ENCODE data around the gene COL16A1. TPM values are rescaled to one million over a fixed set of nuclear protein-coding genes. Genes with fewer than 3 reads are reported as not detected.

The COL16A1 gene
- total RNA-seq, 4 donors from 2014 or later: 76.5 to 292 (median 177) TPM

DNA sequence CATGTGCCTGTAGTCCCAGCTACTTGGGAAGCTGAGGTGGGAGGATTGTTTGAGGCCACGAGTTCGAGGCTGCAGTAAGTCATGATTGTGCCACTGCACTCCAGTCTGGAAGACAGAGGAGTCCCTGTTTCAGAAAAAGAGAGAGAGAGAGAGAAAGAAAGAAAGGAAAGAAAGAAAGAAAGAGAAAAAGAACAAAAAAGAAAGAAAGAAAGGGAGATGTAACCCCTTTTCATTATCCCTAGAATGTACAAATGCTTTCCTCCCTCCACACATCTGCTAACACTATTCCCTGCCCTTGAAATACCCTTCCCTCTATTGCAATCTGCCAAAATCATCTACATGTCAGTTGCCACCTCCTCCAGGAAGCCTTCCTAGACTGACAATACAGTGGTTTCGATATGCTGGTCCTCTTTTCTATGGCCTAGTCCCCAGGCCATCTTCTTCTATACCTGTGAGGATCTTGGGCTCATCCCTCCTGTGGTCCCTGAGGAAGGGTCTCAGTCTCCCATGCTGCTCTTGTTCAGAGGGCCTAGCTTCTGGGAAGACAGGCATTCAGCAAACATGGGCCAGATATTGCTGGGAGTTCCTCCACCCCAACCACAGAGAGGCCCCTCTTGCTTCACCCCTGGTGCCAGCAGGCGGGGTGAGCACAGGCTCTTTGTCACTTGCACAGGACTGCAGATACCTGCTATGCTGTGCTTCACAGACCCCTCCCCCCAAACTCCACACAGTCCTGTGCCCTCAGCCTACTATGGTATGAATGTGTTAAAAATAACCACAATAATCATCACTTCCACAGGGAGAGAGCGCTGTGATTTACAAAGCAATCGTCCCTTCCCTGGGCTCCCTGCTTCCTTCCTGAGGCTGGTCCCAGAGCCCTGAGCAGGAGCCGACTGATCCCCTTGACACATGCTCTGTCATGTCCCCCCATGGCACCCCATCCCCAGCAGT is 46.2 kb upstream of the COL16A1 start:
- Histone ChIP-seq H3K27ac (no peak overlapping the region), H3K4me3 (no peak overlapping the region), H3K36me3 (no peaks in the 10 kb centered on the region), H3K27me3 (no peaks in the 10 kb centered on the region), H3K4me1 (no peaks in the 10 kb centered on the region), H3K9me3 (no peaks in the 10 kb centered on the region)
- TF ChIP-seq, protein P1, sequence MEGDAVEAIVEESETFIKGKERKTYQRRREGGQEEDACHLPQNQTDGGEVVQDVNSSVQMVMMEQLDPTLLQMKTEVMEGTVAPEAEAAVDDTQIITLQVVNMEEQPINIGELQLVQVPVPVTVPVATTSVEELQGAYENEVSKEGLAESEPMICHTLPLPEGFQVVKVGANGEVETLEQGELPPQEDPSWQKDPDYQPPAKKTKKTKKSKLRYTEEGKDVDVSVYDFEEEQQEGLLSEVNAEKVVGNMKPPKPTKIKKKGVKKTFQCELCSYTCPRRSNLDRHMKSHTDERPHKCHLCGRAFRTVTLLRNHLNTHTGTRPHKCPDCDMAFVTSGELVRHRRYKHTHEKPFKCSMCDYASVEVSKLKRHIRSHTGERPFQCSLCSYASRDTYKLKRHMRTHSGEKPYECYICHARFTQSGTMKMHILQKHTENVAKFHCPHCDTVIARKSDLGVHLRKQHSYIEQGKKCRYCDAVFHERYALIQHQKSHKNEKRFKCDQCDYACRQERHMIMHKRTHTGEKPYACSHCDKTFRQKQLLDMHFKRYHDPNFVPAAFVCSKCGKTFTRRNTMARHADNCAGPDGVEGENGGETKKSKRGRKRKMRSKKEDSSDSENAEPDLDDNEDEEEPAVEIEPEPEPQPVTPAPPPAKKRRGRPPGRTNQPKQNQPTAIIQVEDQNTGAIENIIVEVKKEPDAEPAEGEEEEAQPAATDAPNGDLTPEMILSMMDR (IDR thresholded peaks at IDR 0.05): no peak
- no peak for TF ChIP-seq POLR2A (IDR thresholded peaks at IDR 0.05)
- DNase-seq: no peak
- intact Hi-C loops (cut with DNase I; ENCODE audit: low total_unique reads): no loop called here

DNA sequence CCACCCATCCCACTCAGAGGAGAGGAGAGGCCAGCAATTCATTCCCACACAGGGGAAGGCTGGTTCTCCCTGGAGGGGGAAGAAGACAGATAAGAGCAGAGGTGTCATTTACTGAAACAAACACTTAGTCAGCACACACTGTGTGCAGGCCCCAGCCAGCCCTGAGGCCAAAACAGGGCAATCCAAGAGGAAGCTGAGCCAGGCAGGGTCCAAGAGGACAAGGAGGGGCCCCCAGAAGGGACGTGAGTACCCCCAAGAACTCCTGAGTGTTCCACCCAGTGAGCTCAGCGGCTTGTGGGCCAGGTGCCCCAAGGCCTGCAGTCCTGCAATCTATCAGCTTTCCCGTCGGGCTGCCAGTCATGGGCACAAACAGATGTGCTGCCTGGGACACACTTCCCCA is 44.5 kb upstream of the COL16A1 start:
- Histone ChIP-seq H3K27me3 (no peaks in the 10 kb centered on the region), H3K9me3 (no peaks in the 10 kb centered on the region), H3K4me1 (no peaks in the 10 kb centered on the region), H3K4me3 (no peak overlapping the region), H3K27ac (no peak overlapping the region), H3K36me3 (no peaks in the 10 kb centered on the region)
- TF ChIP-seq POLR2A (IDR thresholded peaks at IDR 0.05): no peak
- TF ChIP-seq, protein P1 (IDR thresholded peaks at IDR 0.05): no peak
- DNase-seq: no peak
- intact Hi-C loops (cut with DNase I; ENCODE audit: low total_unique reads): no loop called here

DNA sequence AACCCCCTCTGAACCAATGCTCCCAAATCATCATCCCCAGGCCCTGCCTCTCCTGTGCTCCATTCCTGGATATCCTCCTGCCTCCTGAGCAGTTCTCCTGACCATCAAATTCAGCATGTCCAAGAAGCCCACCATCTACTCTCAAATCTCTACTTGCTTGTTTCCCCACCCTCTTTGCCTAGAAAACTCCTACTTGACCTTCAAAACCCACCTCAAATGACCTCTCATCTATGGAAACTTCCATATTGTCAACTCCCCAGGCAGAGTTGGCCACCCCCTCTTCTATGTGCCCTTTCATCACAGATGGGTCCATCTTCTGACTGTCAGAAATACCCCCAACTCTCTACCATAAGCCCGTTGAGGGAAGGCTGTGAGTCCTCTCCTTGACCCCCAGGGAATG is 43.5 kb upstream of the COL16A1 start:
- H3K4me3 ChIP-seq: no peak overlapping the region
- H3K27me3 ChIP-seq: no peaks in the 10 kb centered on the region
- no peak overlapping the region for H3K27ac ChIP-seq
- intact Hi-C loops (cut with DNase I; ENCODE audit: low total_unique reads): no loop called here
- H3K9me3 ChIP-seq: no peaks in the 10 kb centered on the region
- H3K36me3 ChIP-seq: no peaks in the 10 kb centered on the region
- no peaks in the 10 kb centered on the region for H3K4me1 ChIP-seq
- TF ChIP-seq, protein P1 (IDR thresholded peaks at IDR 0.05): no peak
- TF ChIP-seq POLR2A (IDR thresholded peaks at IDR 0.05): no peak
- no peak for DNase-seq

DNA sequence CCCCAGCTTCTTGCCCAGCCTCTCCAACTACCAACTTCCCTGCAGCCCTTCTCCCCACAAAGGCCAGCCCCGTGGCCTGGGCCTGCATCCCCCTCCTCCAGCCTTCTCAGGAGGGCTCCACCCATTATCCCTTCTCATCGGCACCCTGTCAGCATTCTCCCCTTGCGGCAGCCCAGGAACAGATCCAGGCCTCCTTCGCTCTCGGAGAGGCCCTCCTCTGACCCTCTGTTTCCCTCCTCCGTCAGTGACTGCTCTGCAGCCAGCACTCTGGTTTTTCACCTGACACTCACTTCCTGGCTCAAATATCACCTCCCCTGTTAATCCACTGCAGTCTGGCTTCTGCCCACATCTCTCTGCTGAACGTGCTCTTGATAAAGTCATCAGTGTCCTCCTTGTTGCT is 42.9 kb upstream of the COL16A1 start:
- DNase-seq: no peak
- H3K4me1 ChIP-seq: no peaks in the 10 kb centered on the region
- no peak for TF ChIP-seq POLR2A (IDR thresholded peaks at IDR 0.05)
- TF ChIP-seq, protein P1 (IDR thresholded peaks at IDR 0.05): no peak
- no peaks in the 10 kb centered on the region for H3K36me3 ChIP-seq
- H3K27me3 ChIP-seq: no peaks in the 10 kb centered on the region
- H3K27ac ChIP-seq: no peak overlapping the region
- H3K4me3 ChIP-seq: no peak overlapping the region
- no peaks in the 10 kb centered on the region for H3K9me3 ChIP-seq
- intact Hi-C loops (cut with DNase I; ENCODE audit: low total_unique reads): no loop called here

DNA sequence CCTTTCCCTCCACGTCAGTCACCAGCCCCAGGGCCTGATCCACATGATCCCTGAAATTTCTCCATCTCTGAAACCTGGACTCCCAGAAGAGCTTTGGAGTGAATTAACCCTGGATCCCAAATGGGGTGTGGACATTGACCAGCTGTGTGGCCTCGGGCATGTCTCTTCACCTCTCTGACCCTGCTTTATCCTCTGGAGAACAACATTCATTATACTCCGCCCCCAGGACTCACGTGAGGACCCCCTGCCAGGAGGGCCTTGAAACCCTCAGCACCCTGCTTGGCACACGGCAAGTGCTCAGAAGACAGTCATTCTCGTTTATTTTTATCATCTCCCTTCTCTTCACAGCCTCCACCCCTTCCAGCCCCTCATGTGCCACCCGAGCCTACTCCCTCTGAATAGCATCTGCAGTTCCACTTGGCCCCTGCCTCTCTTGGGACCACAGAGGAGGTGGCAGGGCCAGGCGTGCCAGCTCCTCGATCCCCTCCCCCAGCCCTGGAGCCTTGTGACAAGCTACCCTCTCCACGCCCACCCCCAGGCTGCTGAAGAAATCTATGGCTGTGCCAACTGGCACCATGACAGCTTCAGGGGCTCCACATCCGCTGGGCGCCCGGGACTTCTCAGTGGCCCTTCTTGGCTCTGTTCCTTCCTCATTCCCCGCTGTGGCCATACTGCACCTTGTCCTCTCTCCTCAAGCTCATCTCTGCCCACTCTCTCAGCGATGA is 42.3 kb upstream of the COL16A1 start:
- intact Hi-C loops (cut with DNase I; ENCODE audit: low total_unique reads): no loop called here
- Histone ChIP-seq H3K9me3 (no peaks in the 10 kb centered on the region), H3K27me3 (no peaks in the 10 kb centered on the region), H3K4me1 (no peaks in the 10 kb centered on the region), H3K4me3 (no peak overlapping the region), H3K27ac (no peak overlapping the region), H3K36me3 (no peaks in the 10 kb centered on the region)
- DNase-seq: no peak
- TF ChIP-seq, protein P1 (IDR thresholded peaks at IDR 0.05): no peak
- TF ChIP-seq POLR2A (IDR thresholded peaks at IDR 0.05): no peak

Data from uterus (tissue), 4 donors.